Suprapubic skin (tissue), 4 donors: ENCODE results near the gene BIN1.

Experiments used
- POLR2A ChIP-seq, 2 donors: fragments of 450-650 bp; IDR thresholded peaks; one replicate each; pipeline ENCODE4 v1.6.1; 2017; ENCODE audit warnings: antibody characterized with exemption in 2 of 2, mild to moderate bottlenecking in 2 of 2, moderate library complexity in 2 of 2
- POLR2AphosphoS5 ChIP-seq, 3 donors: sonication (generic); formaldehyde crosslinking; IDR thresholded peaks; one replicate each; pipeline ENCODE4 v1.6.1; 2017; ENCODE audit warnings: antibody characterized with exemption in 3 of 3
- TF ChIP-seq, protein P1 (sequence below), 2 donors: fragments of 200-600 bp in 1 of 2; fragments of 450-650 bp in 1 of 2; sonication (generic) in 1 of 2; IDR thresholded peaks; one replicate each; pipeline ENCODE4 v1.5.1; 2016 to 2019; ENCODE audit warnings: antibody characterized with exemption in 2 of 2, mild to moderate bottlenecking in 1 of 2, moderate library complexity in 1 of 2

DNA sequence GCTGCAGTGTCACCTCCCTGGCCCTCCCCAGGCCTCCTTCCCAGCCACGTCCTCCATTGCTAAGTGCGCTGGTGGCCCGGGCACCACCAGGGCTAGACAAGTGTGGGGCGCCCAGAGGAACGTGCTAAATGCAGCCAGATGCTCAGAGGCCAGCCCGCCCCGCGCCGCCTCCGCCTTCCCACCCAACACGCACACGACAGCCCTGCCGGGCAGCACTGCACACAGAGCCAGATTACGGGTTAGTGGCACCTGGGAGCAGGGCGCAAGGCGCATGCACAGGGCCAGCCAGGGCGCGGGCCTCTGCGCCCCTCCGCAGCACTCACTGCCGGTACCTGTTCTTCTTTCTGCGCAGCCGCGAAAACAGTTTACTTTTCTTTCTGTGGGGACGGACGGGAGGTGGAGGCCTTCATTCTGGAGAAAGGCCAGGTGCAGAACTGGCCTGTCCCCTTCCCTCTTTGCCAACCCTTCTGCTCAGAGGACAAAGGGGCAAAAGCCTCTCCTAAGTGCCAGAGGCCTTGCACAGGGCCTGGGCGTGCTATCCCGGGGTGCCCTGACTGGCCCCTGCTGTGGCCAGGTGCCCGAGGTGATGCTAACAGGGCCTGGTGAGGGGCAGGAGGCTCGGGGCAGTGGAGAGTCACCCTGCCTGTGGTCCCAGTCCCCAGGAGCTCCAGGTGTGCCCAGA lies 46.5 kb downstream of the BIN1 start:
- TF ChIP-seq, protein P1, sequence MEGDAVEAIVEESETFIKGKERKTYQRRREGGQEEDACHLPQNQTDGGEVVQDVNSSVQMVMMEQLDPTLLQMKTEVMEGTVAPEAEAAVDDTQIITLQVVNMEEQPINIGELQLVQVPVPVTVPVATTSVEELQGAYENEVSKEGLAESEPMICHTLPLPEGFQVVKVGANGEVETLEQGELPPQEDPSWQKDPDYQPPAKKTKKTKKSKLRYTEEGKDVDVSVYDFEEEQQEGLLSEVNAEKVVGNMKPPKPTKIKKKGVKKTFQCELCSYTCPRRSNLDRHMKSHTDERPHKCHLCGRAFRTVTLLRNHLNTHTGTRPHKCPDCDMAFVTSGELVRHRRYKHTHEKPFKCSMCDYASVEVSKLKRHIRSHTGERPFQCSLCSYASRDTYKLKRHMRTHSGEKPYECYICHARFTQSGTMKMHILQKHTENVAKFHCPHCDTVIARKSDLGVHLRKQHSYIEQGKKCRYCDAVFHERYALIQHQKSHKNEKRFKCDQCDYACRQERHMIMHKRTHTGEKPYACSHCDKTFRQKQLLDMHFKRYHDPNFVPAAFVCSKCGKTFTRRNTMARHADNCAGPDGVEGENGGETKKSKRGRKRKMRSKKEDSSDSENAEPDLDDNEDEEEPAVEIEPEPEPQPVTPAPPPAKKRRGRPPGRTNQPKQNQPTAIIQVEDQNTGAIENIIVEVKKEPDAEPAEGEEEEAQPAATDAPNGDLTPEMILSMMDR (IDR thresholded peaks at IDR 0.05) = no peak
- no peak for TF ChIP-seq POLR2A (IDR thresholded peaks at IDR 0.05)
- no peak for TF ChIP-seq POLR2AphosphoS5 (IDR thresholded peaks at IDR 0.05)
